Gastrocnemius medialis (tissue), 4 donors: Measurements from ENCODE around the gene TSNAX. TPM values are rescaled to one million over a fixed set of nuclear protein-coding genes. Genes with fewer than 3 reads are reported as not detected.

Experiments used
- ATAC-seq, 2 donors: fragments of 150-250 bp; one replicate each; pipeline ENCODE4 v1.9.1; 2016
- DNase-seq, 2 donors: peaks; one replicate each; pipeline ENCODE4 v3.0.0-alpha.2; 2019
- H3K27ac ChIP-seq, 4 donors: fragments of 200-600 bp; sonication (generic); 1 replicate in 1 of 4; 2 replicates in 3 of 4; pipeline ENCODE4 v1.5.1; 2016 to 2018; ENCODE audit warnings: mild to moderate bottlenecking in 2 of 4, moderate library complexity in 1 of 4
- H3K27me3 ChIP-seq, 3 donors: fragments of 200-600 bp; sonication (generic) in 2 of 3; 1 replicate in 1 of 3; 2 replicates in 2 of 3; pipeline versions ENCODE4 v1.5.1 to v1.6.0; 2016 to 2019; ENCODE audit warnings: mild to moderate bottlenecking in 1 of 3, moderate library complexity in 1 of 3
- H3K36me3 ChIP-seq, 2 donors: fragments of 200-600 bp; sonication (generic) in 1 of 2; one replicate each; pipeline ENCODE4 v1.5.1; 2017 to 2018
- H3K4me1 ChIP-seq, 2 donors: fragments of 200-600 bp; sonication (generic) in 1 of 2; one replicate each; pipeline ENCODE4 v1.5.1; 2016 to 2017; ENCODE audit warnings: mild to moderate bottlenecking in 2 of 2
- H3K4me3 ChIP-seq, 4 donors: fragments of 200-600 bp; sonication (generic) in 3 of 4; 1 replicate in 1 of 4; 2 replicates in 3 of 4; pipeline ENCODE4 v1.5.1; 2016 to 2019; ENCODE audit warnings: mild to moderate bottlenecking in 2 of 4
- H3K9me3 ChIP-seq, 3 donors: fragments of 200-600 bp; sonication (generic) in 2 of 3; 1 replicate in 1 of 3; 2 replicates in 2 of 3; pipeline ENCODE4 v1.5.1; 2016 to 2019
- POLR2A ChIP-seq, 2 donors: fragments of 450-650 bp; IDR thresholded peaks; one replicate each; pipeline ENCODE4 v1.6.1; 2017; ENCODE audit warnings: antibody characterized with exemption in 2 of 2, mild to moderate bottlenecking in 2 of 2, moderate library complexity in 2 of 2
- in situ Hi-C, 4 donors: fragments of 200-750 bp; cut with MboI; loops; one replicate each; pipeline versions ENCODE4 v1.15.0 to v1.8.0; 2017; ENCODE audit warnings: low sequenced_read_pairs in 4 of 4
- intact Hi-C: fragments of 100-400 bp; cut with DNase I; formaldehyde crosslinking; loops from one replicate; pipeline ENCODE4 v1.15.1; 2023; ENCODE audit warnings: low total_unique reads
- total RNA-seq, 4 donors: library from RNA; depleted of rRNA; stranded (reverse); fragments of >200 nt; gene quantifications; one replicate each; pipeline versions ENCODE4 v1.1.0 to v1.2.3, GENCODE V29; 2016
- TF ChIP-seq, protein P1 (sequence below), 5 experiments: fragments of 450-650 bp in 3 of 5; fragments of 200-600 bp in 2 of 5; sonication (generic) in 2 of 5; IDR thresholded peaks in 4 of 5; conservative IDR thresholded peaks in 1 of 5; 1 replicate in 4 of 5; 2 replicates in 1 of 5; pipeline ENCODE4 v1.5.1; 2016 to 2019; ENCODE audit warnings: antibody characterized with exemption in 5 of 5, mild to moderate bottlenecking in 3 of 5, moderate library complexity in 3 of 5

TSNAX gene
- total RNA-seq, 4 donors from 2014 or later = 47.8 to 84.2 (median 77.8) TPM

DNA sequence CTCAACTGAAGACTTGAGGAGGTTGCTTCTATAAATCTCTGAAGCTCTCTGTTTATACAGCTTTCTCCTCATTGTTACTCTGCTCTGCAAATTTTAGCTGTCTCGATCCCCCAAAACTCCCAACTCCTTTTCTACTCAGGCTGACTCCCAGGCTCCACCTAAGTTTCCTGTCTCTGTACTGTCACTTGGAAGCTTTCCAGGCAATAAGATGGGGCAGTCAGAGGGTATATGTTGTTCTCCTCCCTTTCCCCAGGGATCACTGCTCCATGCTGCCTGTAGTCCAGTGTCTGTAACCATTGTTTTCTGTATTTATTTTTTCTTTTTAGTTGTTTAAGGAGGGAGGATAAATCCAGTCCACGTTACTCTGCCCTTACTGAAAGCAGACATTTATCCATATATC lies 13.4 kb downstream of the TSNAX start:
- in situ Hi-C loops (no loop called here), intact Hi-C loops (no loop called here)
- no peak for TF ChIP-seq POLR2A (IDR thresholded peaks at IDR 0.05)
- TF ChIP-seq, protein P1, sequence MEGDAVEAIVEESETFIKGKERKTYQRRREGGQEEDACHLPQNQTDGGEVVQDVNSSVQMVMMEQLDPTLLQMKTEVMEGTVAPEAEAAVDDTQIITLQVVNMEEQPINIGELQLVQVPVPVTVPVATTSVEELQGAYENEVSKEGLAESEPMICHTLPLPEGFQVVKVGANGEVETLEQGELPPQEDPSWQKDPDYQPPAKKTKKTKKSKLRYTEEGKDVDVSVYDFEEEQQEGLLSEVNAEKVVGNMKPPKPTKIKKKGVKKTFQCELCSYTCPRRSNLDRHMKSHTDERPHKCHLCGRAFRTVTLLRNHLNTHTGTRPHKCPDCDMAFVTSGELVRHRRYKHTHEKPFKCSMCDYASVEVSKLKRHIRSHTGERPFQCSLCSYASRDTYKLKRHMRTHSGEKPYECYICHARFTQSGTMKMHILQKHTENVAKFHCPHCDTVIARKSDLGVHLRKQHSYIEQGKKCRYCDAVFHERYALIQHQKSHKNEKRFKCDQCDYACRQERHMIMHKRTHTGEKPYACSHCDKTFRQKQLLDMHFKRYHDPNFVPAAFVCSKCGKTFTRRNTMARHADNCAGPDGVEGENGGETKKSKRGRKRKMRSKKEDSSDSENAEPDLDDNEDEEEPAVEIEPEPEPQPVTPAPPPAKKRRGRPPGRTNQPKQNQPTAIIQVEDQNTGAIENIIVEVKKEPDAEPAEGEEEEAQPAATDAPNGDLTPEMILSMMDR (IDR thresholded peaks at IDR 0.05 in 4 of 5, conservative IDR thresholded peaks at IDR 0.05 in 1 of 5) = no peak
- ATAC-seq (peak in 1 of 2 donors; percentile 26), DNase-seq (no peak)
- Histone ChIP-seq H3K4me1 (peaks cover 14 to 36% of the 10 kb centered on the region in 2 donors), H3K27ac (peak overlapping the region; percentile 39 to 53 (median 45)), H3K36me3 (peaks cover 0 to 46% of the 10 kb centered on the region in 2 donors), H3K27me3 (no peaks in the 10 kb centered on the region), H3K4me3 (no peak overlapping the region), H3K9me3 (no peaks in the 10 kb centered on the region)

DNA sequence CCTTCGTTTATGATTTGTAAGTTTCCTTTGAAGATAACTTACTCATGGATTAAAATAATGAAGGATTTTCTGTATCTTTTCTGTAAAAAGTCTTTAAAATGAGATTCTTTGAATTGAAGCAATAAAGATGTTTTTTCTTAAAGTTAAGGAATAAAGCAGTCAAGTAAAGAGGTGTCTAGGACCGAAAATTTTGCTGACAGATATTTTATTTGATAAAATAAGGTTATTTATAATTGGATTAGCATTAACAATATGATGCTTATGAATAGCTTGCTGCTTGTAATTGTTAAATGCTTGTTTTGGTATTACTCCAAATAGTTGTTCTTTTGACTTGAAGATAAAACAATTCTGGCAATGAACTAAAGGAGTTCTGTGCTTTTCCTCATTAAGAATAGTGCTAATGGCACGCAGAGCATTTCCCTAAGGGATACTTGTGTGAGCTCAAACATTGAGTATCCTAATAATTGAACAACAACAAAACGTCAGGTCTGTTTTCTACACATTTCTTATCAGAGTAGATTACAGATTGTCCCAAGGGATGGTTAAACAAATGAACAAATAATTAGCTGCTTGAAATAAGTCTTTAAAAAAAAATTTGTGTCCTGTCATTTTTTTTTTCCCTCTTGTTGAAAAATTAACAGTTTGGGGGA lies 16.6 kb downstream of the TSNAX start:
- peak overlapping the region; percentile 35 to 58 (median 54) for H3K27ac ChIP-seq

DNA sequence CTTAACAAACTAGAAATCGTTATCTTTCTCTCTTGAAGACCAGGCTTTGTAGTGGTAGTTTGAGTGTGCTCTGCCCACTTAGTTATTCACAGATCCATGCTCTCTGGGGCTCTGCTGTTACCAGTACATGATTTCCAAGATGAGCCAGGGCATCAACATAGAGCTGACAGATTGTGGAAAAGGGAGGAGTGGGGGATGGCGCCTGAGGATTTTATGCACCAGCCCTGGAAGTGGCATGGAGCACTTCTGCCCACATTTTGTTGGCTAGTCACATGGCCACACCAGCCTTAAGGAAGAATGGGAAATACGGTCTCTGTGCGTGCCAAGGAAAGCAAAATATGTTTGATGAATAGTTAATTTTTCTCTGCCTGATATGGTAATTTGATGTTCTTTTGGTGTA lies 18.2 kb downstream of the TSNAX start:
- Histone ChIP-seq H3K9me3 (no peaks in the 10 kb centered on the region), H3K4me1 (peaks cover 31 to 44% of the 10 kb centered on the region in 2 donors)
- intact Hi-C loops = no loop called here

More for the DNA sequence above, 16.6 kb downstream of the TSNAX start:
- Histone ChIP-seq H3K36me3 (peaks cover 0 to 24% of the 10 kb centered on the region in 2 donors), H3K9me3 (no peaks in the 10 kb centered on the region), H3K4me1 (peaks cover 25 to 40% of the 10 kb centered on the region in 2 donors), H3K27me3 (no peaks in the 10 kb centered on the region), H3K4me3 (no peak overlapping the region)
- ATAC-seq (peak; percentile 67 to 70), DNase-seq (no peak)
- TF ChIP-seq, protein P1 (IDR thresholded peaks at IDR 0.05 in 4 of 5, conservative IDR thresholded peaks at IDR 0.05 in 1 of 5) = no peak
- no peak for TF ChIP-seq POLR2A (IDR thresholded peaks at IDR 0.05)
- intact Hi-C loops (no loop called here), in situ Hi-C loops (no loop called here)

DNA sequence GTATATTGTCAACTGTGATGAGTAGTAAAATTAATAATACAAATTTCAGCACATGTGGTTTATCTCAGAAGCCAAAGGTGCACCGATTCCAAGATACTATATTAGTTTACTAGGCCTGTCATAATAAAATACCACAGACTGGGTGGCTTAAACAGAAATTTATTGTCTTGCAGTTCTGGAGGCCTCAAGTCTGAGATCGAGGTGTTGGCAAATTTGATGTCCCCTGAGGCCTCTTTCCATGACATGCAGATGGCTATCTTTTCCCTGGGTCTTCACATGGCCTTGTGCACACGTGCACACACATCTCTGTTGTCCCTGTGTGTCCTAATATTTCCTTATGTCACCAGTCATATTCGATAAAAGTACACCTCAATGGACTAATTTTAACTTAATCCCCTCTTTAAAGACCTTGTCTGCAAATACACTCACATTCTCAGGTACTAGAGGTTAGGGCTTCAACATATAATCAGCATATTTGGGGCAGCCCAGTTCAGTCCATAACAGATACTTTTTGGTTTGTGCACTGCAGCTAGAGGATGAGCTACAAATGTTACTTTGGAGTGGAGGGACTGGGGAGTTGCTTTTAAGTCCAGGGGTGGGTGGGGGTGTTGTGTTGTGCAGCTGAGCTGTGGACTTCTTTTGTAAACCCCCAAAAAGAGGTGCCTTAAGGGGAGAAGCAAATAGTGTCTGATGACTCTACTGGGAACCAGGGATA lies 21.4 kb downstream of the TSNAX start:
- ATAC-seq (no peak), DNase-seq (no peak)
- Histone ChIP-seq H3K4me1 (peaks cover 21 to 30% of the 10 kb centered on the region in 2 donors), H3K9me3 (no peaks in the 10 kb centered on the region), H3K4me3 (no peak overlapping the region), H3K27ac (peak overlapping the region in 2 of 4 donors; percentile 18 to 25), H3K36me3 (no peaks in the 10 kb centered on the region), H3K27me3 (no peaks in the 10 kb centered on the region)
- no peak for TF ChIP-seq POLR2A (IDR thresholded peaks at IDR 0.05)
- TF ChIP-seq, protein P1 (IDR thresholded peaks at IDR 0.05 in 4 of 5, conservative IDR thresholded peaks at IDR 0.05 in 1 of 5) = no peak
- intact Hi-C loops = no loop called here
- in situ Hi-C loops = no loop called here

More for the DNA sequence above, 18.2 kb downstream of the TSNAX start:
- no peak for DNase-seq
- peak overlapping the region in 3 of 4 donors; percentile 4 to 55 (median 49) for H3K27ac ChIP-seq
- in situ Hi-C loops = no loop called here
- TF ChIP-seq, protein P1 (IDR thresholded peaks at IDR 0.05 in 4 of 5, conservative IDR thresholded peaks at IDR 0.05 in 1 of 5) = no peak
- TF ChIP-seq POLR2A (IDR thresholded peaks at IDR 0.05) = no peak
- H3K27me3 ChIP-seq = no peaks in the 10 kb centered on the region
- peaks cover 0 to 21% of the 10 kb centered on the region in 2 donors for H3K36me3 ChIP-seq
- no peak overlapping the region for H3K4me3 ChIP-seq
- no peak for ATAC-seq
